HG02678 (cell line): ENCODE measurements around the gene TRAF3.
"Not testable (repeated sequence)": the region's sequence is repeated elsewhere in the genome, so short reads cannot be mapped to it uniquely, and the experiment has no call there.

Experiments
- ATAC-seq: cut with Tn5 transposase; IDR thresholded peaks from one replicate; pipeline ENCODE4 v1.9.1; 2021; ENCODE audit warnings: mild to moderate bottlenecking, moderate library complexity; ENCODE audit not compliant: unreplicated experiment

The TRAF3 gene

GRCh38 chr14:102751088-102751487 lies 26.2 kb upstream of the TRAF3 start:
- ATAC-seq, result no peak

GRCh38 chr14:102752239-102752847 lies 24.9 kb upstream of the TRAF3 start:
- ATAC-seq, result no peak

GRCh38 chr14:102754370-102755262 lies 22.6 kb upstream of the TRAF3 start:
- peak; percentile 58 for ATAC-seq

- ATAC-seq, result no peak
Measured at GRCh38 chr14:102757646-102758045, 19.6 kb upstream of the TRAF3 start.

GRCh38 chr14:102758087-102758486 lies 19.2 kb upstream of the TRAF3 start:
- no peak for ATAC-seq

- no peak for ATAC-seq
Measured at GRCh38 chr14:102759456-102760187, 17.6 kb upstream of the TRAF3 start.

GRCh38 chr14:102760496-102761193 lies 16.6 kb upstream of the TRAF3 start:
- ATAC-seq, result no peak

GRCh38 chr14:102761206-102761605 lies 16.0 kb upstream of the TRAF3 start:
- no peak for ATAC-seq

GRCh38 chr14:102764220-102764671 lies 13.0 kb upstream of the TRAF3 start:
- ATAC-seq, result peak; percentile 60

- not testable (repeated sequence) for ATAC-seq
Measured at GRCh38 chr14:102765770-102766169, 11.5 kb upstream of the TRAF3 start.

- peak; percentile 61 for ATAC-seq
Measured at GRCh38 chr14:102768223-102769048, 8.8 kb upstream of the TRAF3 start.

GRCh38 chr14:102769049-102769327 lies 8.3 kb upstream of the TRAF3 start:
- no peak for ATAC-seq

- ATAC-seq, result no peak
Measured at GRCh38 chr14:102770147-102771123, 6.8 kb upstream of the TRAF3 start.

- no peak for ATAC-seq
Measured at GRCh38 chr14:102771144-102771543, 6.1 kb upstream of the TRAF3 start.

GRCh38 chr14:102772781-102773570 lies 4.3 kb upstream of the TRAF3 start:
- no peak for ATAC-seq

- no peak for ATAC-seq
Measured at GRCh38 chr14:102774391-102775153, 2.7 kb upstream of the TRAF3 start.
